Vagina (tissue), 2 donors: ENCODE results near the gene KRTAP1-5. TPM values are rescaled to one million over a fixed set of nuclear protein-coding genes. Genes with fewer than 3 reads are reported as not detected.
"Not testable (repeated sequence)": the region's sequence is repeated elsewhere in the genome, so short reads cannot be mapped to it uniquely, and the experiment has no call there.

Experiments
- DNase-seq, 2 donors: peaks; one replicate each; pipeline ENCODE4 v3.0.0-alpha.2; 2017; ENCODE audit errors: extremely low spot score in 2 of 2
- H3K27ac ChIP-seq: fragments of 200-600 bp; sonication (generic); one replicate; pipeline ENCODE4 v1.5.1; 2019
- H3K27me3 ChIP-seq: fragments of 200-600 bp; sonication (generic); one replicate; pipeline ENCODE4 v1.5.1; 2019
- H3K36me3 ChIP-seq, 2 donors: fragments of 200-600 bp; sonication (generic); one replicate each; pipeline ENCODE4 v1.5.1; 2017 to 2019
- H3K4me1 ChIP-seq: fragments of 200-600 bp; sonication (generic); one replicate; pipeline ENCODE4 v1.5.1; 2019
- H3K4me3 ChIP-seq, 2 donors: fragments of 200-600 bp; sonication (generic); 1 replicate in 1 of 2; 2 replicates in 1 of 2; pipeline ENCODE4 v1.5.1; 2016 to 2019
- H3K9me3 ChIP-seq: fragments of 200-600 bp; sonication (generic); one replicate; pipeline ENCODE4 v1.5.1; 2019
- POLR2A ChIP-seq, 2 donors: fragments of 450-650 bp; IDR thresholded peaks; one replicate each; pipeline ENCODE4 v1.6.1; 2017; ENCODE audit warnings: antibody characterized with exemption in 2 of 2, mild to moderate bottlenecking in 2 of 2, moderate library complexity in 2 of 2
- POLR2AphosphoS5 ChIP-seq, 2 donors: sonication (generic); formaldehyde crosslinking; IDR thresholded peaks; one replicate each; pipeline ENCODE4 v1.9.0; 2017; ENCODE audit warnings: antibody characterized with exemption in 2 of 2, mild to moderate bottlenecking in 2 of 2, low read depth in 1 of 2; ENCODE audit not compliant: insufficient read depth in 1 of 2
- intact Hi-C: fragments of 100-400 bp; cut with DNase I; formaldehyde crosslinking; loops from one replicate; pipeline ENCODE4 v1.15.1; 2023
- total RNA-seq: library from RNA; depleted of rRNA; stranded (reverse); fragments of >200 nt; gene quantifications from one replicate; pipeline ENCODE4 v1.2.3, GENCODE V29; 2016
- TF ChIP-seq, protein P1 (sequence below), 3 experiments: fragments of 450-650 bp in 2 of 3; fragments of 200-600 bp in 1 of 3; sonication (generic) in 1 of 3; IDR thresholded peaks; one replicate each; pipeline ENCODE4 v1.5.1; 2017 to 2019; ENCODE audit warnings: antibody characterized with exemption in 3 of 3, mild to moderate bottlenecking in 2 of 3, moderate library complexity in 2 of 3

Gene KRTAP1-5
- total RNA-seq, 1 donor from 2014 or later, result not detected

DNA sequence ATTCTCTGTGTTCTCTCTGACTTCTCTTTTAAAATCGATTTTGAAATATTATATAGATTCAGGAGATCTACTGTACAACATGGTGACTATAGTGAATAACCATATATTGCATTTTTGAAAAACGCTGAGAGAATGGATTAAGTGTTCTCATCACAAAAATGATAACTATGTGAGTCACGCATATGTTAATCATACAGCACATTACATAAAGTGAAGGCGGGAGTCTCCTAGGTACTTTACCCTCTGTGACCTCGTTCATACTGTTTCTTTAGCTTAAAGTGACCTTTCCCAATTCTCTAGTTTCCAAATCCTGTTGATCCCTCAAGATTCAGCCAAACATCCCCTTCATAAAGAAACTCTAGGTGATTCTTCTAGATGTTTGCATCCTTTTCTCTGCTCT, 24.2 kb downstream of the KRTAP1-5 start:
- H3K4me3 ChIP-seq, result no peak overlapping the region
- H3K27ac ChIP-seq, result no peak overlapping the region
- no peak for DNase-seq
- H3K9me3 ChIP-seq, result no peaks in the 10 kb centered on the region
- no peaks in the 10 kb centered on the region for H3K27me3 ChIP-seq
- intact Hi-C loops, result no loop called here
- no peaks in the 10 kb centered on the region for H3K4me1 ChIP-seq
- no peaks in the 10 kb centered on the region for H3K36me3 ChIP-seq
- no peak for TF ChIP-seq POLR2A (IDR thresholded peaks at IDR 0.05)
- TF ChIP-seq POLR2AphosphoS5 (IDR thresholded peaks at IDR 0.05; ENCODE audit: insufficient read depth in 1 of 2, low read depth in 1 of 2), result peak in 1 of 2 donors; percentile 66

- Histone ChIP-seq H3K4me1 (no peaks in the 10 kb centered on the region), H3K27me3 (no peaks in the 10 kb centered on the region), H3K36me3 (no peaks in the 10 kb centered on the region), H3K4me3 (no peak overlapping the region), H3K27ac (no peak overlapping the region), H3K9me3 (no peaks in the 10 kb centered on the region)
- DNase-seq, result no peak
- TF ChIP-seq, protein P1, sequence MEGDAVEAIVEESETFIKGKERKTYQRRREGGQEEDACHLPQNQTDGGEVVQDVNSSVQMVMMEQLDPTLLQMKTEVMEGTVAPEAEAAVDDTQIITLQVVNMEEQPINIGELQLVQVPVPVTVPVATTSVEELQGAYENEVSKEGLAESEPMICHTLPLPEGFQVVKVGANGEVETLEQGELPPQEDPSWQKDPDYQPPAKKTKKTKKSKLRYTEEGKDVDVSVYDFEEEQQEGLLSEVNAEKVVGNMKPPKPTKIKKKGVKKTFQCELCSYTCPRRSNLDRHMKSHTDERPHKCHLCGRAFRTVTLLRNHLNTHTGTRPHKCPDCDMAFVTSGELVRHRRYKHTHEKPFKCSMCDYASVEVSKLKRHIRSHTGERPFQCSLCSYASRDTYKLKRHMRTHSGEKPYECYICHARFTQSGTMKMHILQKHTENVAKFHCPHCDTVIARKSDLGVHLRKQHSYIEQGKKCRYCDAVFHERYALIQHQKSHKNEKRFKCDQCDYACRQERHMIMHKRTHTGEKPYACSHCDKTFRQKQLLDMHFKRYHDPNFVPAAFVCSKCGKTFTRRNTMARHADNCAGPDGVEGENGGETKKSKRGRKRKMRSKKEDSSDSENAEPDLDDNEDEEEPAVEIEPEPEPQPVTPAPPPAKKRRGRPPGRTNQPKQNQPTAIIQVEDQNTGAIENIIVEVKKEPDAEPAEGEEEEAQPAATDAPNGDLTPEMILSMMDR (IDR thresholded peaks at IDR 0.05), result no peak
- TF ChIP-seq POLR2A (IDR thresholded peaks at IDR 0.05) (no peak), POLR2AphosphoS5 (IDR thresholded peaks at IDR 0.05; ENCODE audit: insufficient read depth in 1 of 2, low read depth in 1 of 2) (no peak)
- intact Hi-C loops, result no loop called here
Measured at GRCh38 chr17:41001795-41002194, 25.2 kb downstream of the KRTAP1-5 start.

DNA sequence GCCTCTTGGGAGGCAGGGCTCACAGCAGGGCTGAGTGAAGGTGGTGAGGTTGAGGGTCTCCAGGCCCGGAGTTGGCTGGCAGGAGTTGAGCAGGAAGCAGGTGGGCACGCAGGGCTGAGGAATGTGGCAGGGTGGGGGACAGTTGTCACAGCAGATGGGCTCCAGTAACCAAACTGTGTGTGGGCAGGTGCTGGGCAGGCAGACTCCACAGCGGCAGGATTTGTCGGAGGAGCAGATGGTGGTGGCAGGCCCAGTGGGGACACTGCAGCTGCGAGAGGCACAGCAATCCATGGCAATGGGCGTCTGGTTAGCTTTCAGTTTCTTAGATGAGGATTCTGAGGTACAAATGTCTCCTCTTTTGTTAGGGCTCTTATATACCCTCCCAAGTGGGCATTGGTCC, 27.4 kb downstream of the KRTAP1-5 start, which contains the start of gene KRTAP3-2:
TSS of gene KRTAP3-2 (minus strand) at position 344 of the 400 bp plus-strand sequence. CDS start at position 291, 53 bp downstream.
- H3K4me3 ChIP-seq, H3K9me3 ChIP-seq, intact Hi-C loops, H3K36me3 ChIP-seq, DNase-seq, H3K27me3 ChIP-seq, H3K4me1 ChIP-seq, H3K27ac ChIP-seq: not testable (repeated sequence)

DNA sequence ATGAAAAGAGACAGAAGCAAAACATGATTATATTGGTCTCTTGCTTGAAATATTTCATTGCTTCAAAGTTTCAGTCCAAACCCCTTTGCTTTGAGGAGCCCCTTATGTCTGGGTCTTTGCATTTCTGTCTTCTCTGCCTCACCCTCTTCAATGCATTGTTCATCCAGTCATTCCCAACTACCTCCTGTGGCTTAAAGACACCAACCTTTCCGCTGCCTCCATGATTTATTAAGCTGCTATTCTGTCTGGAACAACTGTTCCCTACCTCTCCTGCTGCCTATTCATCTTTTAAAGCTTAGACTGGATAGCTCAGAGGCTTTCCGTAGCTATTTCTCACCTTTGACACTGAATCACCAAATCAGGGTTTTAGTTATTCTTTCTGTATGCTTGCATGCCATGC, 29.6 kb downstream of the KRTAP1-5 start:
- TF ChIP-seq POLR2A (IDR thresholded peaks at IDR 0.05), result no peak
- TF ChIP-seq POLR2AphosphoS5 (IDR thresholded peaks at IDR 0.05; ENCODE audit: insufficient read depth in 1 of 2, low read depth in 1 of 2), result no peak
- TF ChIP-seq, protein P1 (IDR thresholded peaks at IDR 0.05), result no peak
- intact Hi-C loops, result no loop called here

GRCh38 chr17:40996829-40997228, 30.2 kb downstream of the KRTAP1-5 start:
- no peak for DNase-seq
- no peaks in the 10 kb centered on the region for H3K36me3 ChIP-seq
- no peak for TF ChIP-seq POLR2AphosphoS5 (IDR thresholded peaks at IDR 0.05; ENCODE audit: insufficient read depth in 1 of 2, low read depth in 1 of 2)
- TF ChIP-seq, protein P1 (IDR thresholded peaks at IDR 0.05), result no peak
- TF ChIP-seq POLR2A (IDR thresholded peaks at IDR 0.05), result no peak
- intact Hi-C loops, result no loop called here
- H3K27ac ChIP-seq, result no peak overlapping the region
- no peaks in the 10 kb centered on the region for H3K4me1 ChIP-seq
- H3K4me3 ChIP-seq, result no peak overlapping the region
- H3K9me3 ChIP-seq, result no peaks in the 10 kb centered on the region
- H3K27me3 ChIP-seq, result no peaks in the 10 kb centered on the region

More for the DNA sequence above, 29.6 kb downstream of the KRTAP1-5 start:
- Histone ChIP-seq H3K9me3 (no peaks in the 10 kb centered on the region), H3K4me3 (no peak overlapping the region), H3K4me1 (no peaks in the 10 kb centered on the region), H3K27ac (no peak overlapping the region), H3K36me3 (no peaks in the 10 kb centered on the region), H3K27me3 (no peaks in the 10 kb centered on the region)
- DNase-seq, result no peak

- Histone ChIP-seq H3K36me3 (no peaks in the 10 kb centered on the region), H3K27ac (no peak overlapping the region), H3K27me3 (no peaks in the 10 kb centered on the region), H3K4me3 (no peak overlapping the region), H3K4me1 (no peaks in the 10 kb centered on the region), H3K9me3 (no peaks in the 10 kb centered on the region)
- no peak for DNase-seq
- intact Hi-C loops, result no loop called here
- no peak for TF ChIP-seq POLR2AphosphoS5 (IDR thresholded peaks at IDR 0.05; ENCODE audit: insufficient read depth in 1 of 2, low read depth in 1 of 2)
- TF ChIP-seq, protein P1 (IDR thresholded peaks at IDR 0.05), result no peak
- TF ChIP-seq POLR2A (IDR thresholded peaks at IDR 0.05), result no peak
Measured at GRCh38 chr17:40995116-40995515, 31.9 kb downstream of the KRTAP1-5 start.
